ENCODE results near the gene NUBP2.
"Not testable (repeated sequence)": the region's sequence is repeated elsewhere in the genome, so short reads cannot be mapped to it uniquely, and the experiment has no call there.

The NUBP2 gene

GRCh38 chr16:1787322-1788094, 4.7 kb downstream of the NUBP2 start:
- DNase-seq: no peak

- DNase-seq: no peak
Measured at GRCh38 chr16:1788095-1788707, 5.4 kb downstream of the NUBP2 start.

GRCh38 chr16:1788708-1789100, 5.9 kb downstream of the NUBP2 start:
- DNase-seq: no peak

- DNase-seq: no peak
Measured at GRCh38 chr16:1789643-1790045, 6.9 kb downstream of the NUBP2 start.

GRCh38 chr16:1790261-1790610, 7.5 kb downstream of the NUBP2 start:
- no peak for DNase-seq

- no peak for DNase-seq
Measured at GRCh38 chr16:1790611-1791255, 8.0 kb downstream of the NUBP2 start.

GRCh38 chr16:1791256-1791942, 8.6 kb downstream of the NUBP2 start:
- DNase-seq: no peak

GRCh38 chr16:1791943-1792812, 9.4 kb downstream of the NUBP2 start:
- DNase-seq: no peak

- no peak for DNase-seq
Measured at GRCh38 chr16:1792836-1793577, 10.2 kb downstream of the NUBP2 start.

GRCh38 chr16:1793578-1794220, 10.9 kb downstream of the NUBP2 start, which contains the start of gene IGFALS:
TSS of gene IGFALS (minus strand) at chr16:1793705. CDS start at chr16:1793652, 53 bp downstream.
- no peak for DNase-seq

- no peak for DNase-seq
Measured at GRCh38 chr16:1794221-1794871, 11.6 kb downstream of the NUBP2 start.

GRCh38 chr16:1794908-1795666, 12.3 kb downstream of the NUBP2 start:
- no peak for DNase-seq

- DNase-seq: not testable (repeated sequence)
Measured at GRCh38 chr16:1799263-1799662, 16.5 kb downstream of the NUBP2 start.

GRCh38 chr16:1800701-1801100, 17.9 kb downstream of the NUBP2 start:
- DNase-seq: no peak

GRCh38 chr16:1807626-1808025, 24.9 kb downstream of the NUBP2 start:
- no peak for DNase-seq

GRCh38 chr16:1808691-1809090, 25.9 kb downstream of the NUBP2 start:
- DNase-seq: no peak

GRCh38 chr16:1809281-1809801, 26.6 kb downstream of the NUBP2 start:
- DNase-seq: no peak

- no peak for DNase-seq
Measured at GRCh38 chr16:1810106-1810505, 27.3 kb downstream of the NUBP2 start.

- DNase-seq: no peak
Measured at GRCh38 chr16:1810536-1810935, 27.8 kb downstream of the NUBP2 start.

- peak; percentile 0 for DNase-seq
Measured at GRCh38 chr16:1812732-1813163, 30.0 kb downstream of the NUBP2 start.

All from NCI-H526 treated with DMSO at 0.1 percent for 48 hours (cell line).